Calu3 (cell line): ENCODE measurements around the gene HEPHL1. TPM values are rescaled to one million over a fixed set of nuclear protein-coding genes. Genes with fewer than 3 reads are reported as not detected.

Source experiments
- BruUV-seq: library from RNA; stranded (reverse); fragments of 400-500 nt; replicated peaks from 2 replicates; lab custom pipeline; 2021; lab: Mats Ljungman, UMichigan
- CTCF ChIA-PET: fragments of 300-600 bp; sonication (Branson Sonifier 250); formaldehyde crosslinking; loops from one replicate; lab custom pipeline; 2022; ENCODE audit warnings: antibody characterized with exemption; lab: Charles Lee
- DNase-seq: peaks from one replicate; pipeline ENCODE4 v3.0.0; 2022
- H3K27ac Mint-ChIP-seq: one replicate; pipeline ENCODE4 v1.8.0; 2022; ENCODE audit warnings: mixed read lengths; ENCODE audit not compliant: unreplicated experiment
- H3K27me3 Mint-ChIP-seq: one replicate; pipeline ENCODE4 v1.8.0; 2022; ENCODE audit warnings: mixed read lengths; ENCODE audit not compliant: unreplicated experiment
- H3K36me3 Mint-ChIP-seq: one replicate; pipeline ENCODE4 v1.8.0; 2022; ENCODE audit warnings: mild to moderate bottlenecking, moderate library complexity, mixed read lengths; ENCODE audit not compliant: insufficient read depth, unreplicated experiment
- H3K4me1 Mint-ChIP-seq: one replicate; pipeline ENCODE4 v1.8.0; 2022; ENCODE audit warnings: mild to moderate bottlenecking, low read depth, mixed read lengths; ENCODE audit not compliant: unreplicated experiment
- H3K4me3 Mint-ChIP-seq: one replicate; pipeline ENCODE4 v1.8.0; 2022; ENCODE audit warnings: mild to moderate bottlenecking, low read depth, moderate library complexity, mixed read lengths; ENCODE audit not compliant: unreplicated experiment
- H3K9me3 Mint-ChIP-seq: one replicate; pipeline ENCODE4 v1.8.0; 2022; ENCODE audit warnings: low read depth, mixed read lengths; ENCODE audit not compliant: unreplicated experiment
- intact Hi-C: fragments of 100-400 bp; cut with micrococcal nuclease; formaldehyde crosslinking; loops from one replicate; pipeline ENCODE4 v1.10.0; 2022; ENCODE audit not compliant: unreplicated experiment
- total RNA-seq: library from RNA; stranded (reverse); gene quantifications from 2 replicates; pipeline ENCODE4 v1.2.3, GENCODE V29; 2022
- TF ChIP-seq, protein P1 (sequence below): fragments of 200-600 bp; IDR thresholded peaks from one replicate; pipeline ENCODE4 v1.8.0; 2022; ENCODE audit warnings: antibody characterized with exemption; ENCODE audit not compliant: unreplicated experiment

HEPHL1 gene
- total RNA-seq, 1 experiment from 2014 or later, result not detected

- H3K27ac Mint-ChIP-seq, result no peak overlapping the region
- no peaks in the 10 kb centered on the region for H3K4me1 Mint-ChIP-seq
- H3K27me3 Mint-ChIP-seq, result no peaks in the 10 kb centered on the region
- H3K4me3 Mint-ChIP-seq, result no peak overlapping the region
- CTCF ChIA-PET, result no interaction called here
- H3K9me3 Mint-ChIP-seq, result no peaks in the 10 kb centered on the region
- TF ChIP-seq, protein P1, sequence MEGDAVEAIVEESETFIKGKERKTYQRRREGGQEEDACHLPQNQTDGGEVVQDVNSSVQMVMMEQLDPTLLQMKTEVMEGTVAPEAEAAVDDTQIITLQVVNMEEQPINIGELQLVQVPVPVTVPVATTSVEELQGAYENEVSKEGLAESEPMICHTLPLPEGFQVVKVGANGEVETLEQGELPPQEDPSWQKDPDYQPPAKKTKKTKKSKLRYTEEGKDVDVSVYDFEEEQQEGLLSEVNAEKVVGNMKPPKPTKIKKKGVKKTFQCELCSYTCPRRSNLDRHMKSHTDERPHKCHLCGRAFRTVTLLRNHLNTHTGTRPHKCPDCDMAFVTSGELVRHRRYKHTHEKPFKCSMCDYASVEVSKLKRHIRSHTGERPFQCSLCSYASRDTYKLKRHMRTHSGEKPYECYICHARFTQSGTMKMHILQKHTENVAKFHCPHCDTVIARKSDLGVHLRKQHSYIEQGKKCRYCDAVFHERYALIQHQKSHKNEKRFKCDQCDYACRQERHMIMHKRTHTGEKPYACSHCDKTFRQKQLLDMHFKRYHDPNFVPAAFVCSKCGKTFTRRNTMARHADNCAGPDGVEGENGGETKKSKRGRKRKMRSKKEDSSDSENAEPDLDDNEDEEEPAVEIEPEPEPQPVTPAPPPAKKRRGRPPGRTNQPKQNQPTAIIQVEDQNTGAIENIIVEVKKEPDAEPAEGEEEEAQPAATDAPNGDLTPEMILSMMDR, result no peak
- H3K36me3 Mint-ChIP-seq, result no peaks in the 10 kb centered on the region
- no peak for DNase-seq
- intact Hi-C loops, result no loop called here
- no TSS peak for BruUV-seq
Measured at GRCh38 chr11:94089341-94089740, 68.2 kb downstream of the HEPHL1 start.

- intact Hi-C loops, result no loop called here
- BruUV-seq, result no TSS peak
- DNase-seq, result no peak
- H3K4me3 Mint-ChIP-seq, result no peak overlapping the region
- H3K9me3 Mint-ChIP-seq, result no peaks in the 10 kb centered on the region
- CTCF ChIA-PET, result no interaction called here
- no peaks in the 10 kb centered on the region for H3K27me3 Mint-ChIP-seq
- no peaks in the 10 kb centered on the region for H3K4me1 Mint-ChIP-seq
- TF ChIP-seq, protein P1, result no peak
- no peaks in the 10 kb centered on the region for H3K36me3 Mint-ChIP-seq
- H3K27ac Mint-ChIP-seq, result no peak overlapping the region
Measured at GRCh38 chr11:94090401-94090800, 69.2 kb downstream of the HEPHL1 start.

DNA sequence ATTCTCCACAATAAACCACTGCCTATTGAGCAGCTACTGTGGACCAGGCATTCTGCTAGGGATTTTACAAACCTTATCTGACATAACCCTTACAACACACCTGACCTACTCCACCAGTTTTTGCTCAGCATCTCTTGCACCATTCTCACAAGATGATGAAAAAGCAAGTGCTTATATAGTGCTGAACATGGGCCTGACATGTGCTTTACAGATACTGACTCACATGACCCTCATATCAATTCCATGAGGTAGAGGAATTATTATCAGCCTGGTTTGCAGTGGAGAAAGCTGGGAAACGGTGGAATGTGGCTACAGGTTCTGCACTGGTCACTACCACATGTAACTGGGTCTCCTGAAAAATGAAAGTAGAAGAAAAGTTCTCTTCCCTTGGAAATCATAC is 69.9 kb downstream of the HEPHL1 start:
- intact Hi-C loops, result no loop called here
- DNase-seq, result no peak
- Mint-ChIP-seq H3K9me3 (no peaks in the 10 kb centered on the region), H3K36me3 (no peaks in the 10 kb centered on the region), H3K4me3 (no peak overlapping the region), H3K4me1 (no peaks in the 10 kb centered on the region), H3K27me3 (no peaks in the 10 kb centered on the region), H3K27ac (no peak overlapping the region)
- BruUV-seq, result no TSS peak
- CTCF ChIA-PET, result no interaction called here
- TF ChIP-seq, protein P1, result no peak

DNA sequence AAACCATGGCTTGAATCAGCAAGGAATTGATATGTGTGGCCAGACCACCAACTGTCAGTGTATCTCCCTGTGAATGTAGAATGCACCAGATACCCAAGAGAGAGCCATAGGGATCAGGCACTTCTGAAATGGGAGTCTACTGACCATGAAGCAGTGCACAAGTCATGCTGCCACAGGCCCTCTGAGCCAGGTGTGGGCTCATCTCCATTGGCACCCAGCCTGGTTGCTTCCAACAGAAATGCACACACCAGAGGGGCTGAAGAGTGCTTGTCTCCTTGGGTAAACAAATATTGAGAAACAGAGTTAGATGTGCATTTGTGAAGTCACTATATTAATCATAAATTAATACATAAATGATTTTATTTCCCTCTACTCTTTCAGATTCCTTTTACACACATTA is 79.1 kb downstream of the HEPHL1 start:
- Mint-ChIP-seq H3K9me3 (peaks cover 12% of the 10 kb centered on the region), H3K4me3 (no peak overlapping the region)
- DNase-seq, result no peak

More for the DNA sequence above, 79.1 kb downstream of the HEPHL1 start:
- no TSS peak for BruUV-seq
- H3K27ac Mint-ChIP-seq, result no peak overlapping the region
- intact Hi-C loops, result no loop called here
- no peaks in the 10 kb centered on the region for H3K27me3 Mint-ChIP-seq
- H3K4me1 Mint-ChIP-seq, result no peaks in the 10 kb centered on the region
- CTCF ChIA-PET, result no interaction called here
- TF ChIP-seq, protein P1, result no peak
- H3K36me3 Mint-ChIP-seq, result no peaks in the 10 kb centered on the region
